Measurements from ENCODE around the gene AKT1.

DNA sequence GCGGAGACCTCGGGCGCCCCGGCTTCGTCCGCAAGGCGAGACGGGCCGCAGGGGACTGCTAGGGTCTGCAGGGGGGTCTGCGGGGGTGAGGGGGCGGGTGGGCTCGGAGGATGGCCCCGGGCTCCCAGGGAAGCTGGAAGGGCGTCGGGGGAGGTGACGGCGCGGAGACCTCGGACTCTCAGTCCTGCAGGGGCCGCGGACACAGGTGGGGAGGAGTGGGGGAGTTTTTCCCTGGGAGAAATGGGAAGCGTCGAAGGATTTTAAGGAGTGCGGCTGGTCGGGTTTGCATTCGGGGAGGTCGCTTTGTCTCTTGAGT, 31.3 kb upstream of the AKT1 start:
- TF ChIP-seq, protein P1, sequence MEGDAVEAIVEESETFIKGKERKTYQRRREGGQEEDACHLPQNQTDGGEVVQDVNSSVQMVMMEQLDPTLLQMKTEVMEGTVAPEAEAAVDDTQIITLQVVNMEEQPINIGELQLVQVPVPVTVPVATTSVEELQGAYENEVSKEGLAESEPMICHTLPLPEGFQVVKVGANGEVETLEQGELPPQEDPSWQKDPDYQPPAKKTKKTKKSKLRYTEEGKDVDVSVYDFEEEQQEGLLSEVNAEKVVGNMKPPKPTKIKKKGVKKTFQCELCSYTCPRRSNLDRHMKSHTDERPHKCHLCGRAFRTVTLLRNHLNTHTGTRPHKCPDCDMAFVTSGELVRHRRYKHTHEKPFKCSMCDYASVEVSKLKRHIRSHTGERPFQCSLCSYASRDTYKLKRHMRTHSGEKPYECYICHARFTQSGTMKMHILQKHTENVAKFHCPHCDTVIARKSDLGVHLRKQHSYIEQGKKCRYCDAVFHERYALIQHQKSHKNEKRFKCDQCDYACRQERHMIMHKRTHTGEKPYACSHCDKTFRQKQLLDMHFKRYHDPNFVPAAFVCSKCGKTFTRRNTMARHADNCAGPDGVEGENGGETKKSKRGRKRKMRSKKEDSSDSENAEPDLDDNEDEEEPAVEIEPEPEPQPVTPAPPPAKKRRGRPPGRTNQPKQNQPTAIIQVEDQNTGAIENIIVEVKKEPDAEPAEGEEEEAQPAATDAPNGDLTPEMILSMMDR (IDR thresholded peaks at IDR 0.05) = no peak
- TF ChIP-seq POLR2A (IDR thresholded peaks at IDR 0.05) = no peak
